Measurements from ENCODE around the gene FAM117B.

- TF ChIP-seq CTCF (conservative IDR thresholded peaks at IDR 0.05 in 1 of 2, IDR thresholded peaks at IDR 0.05 in 1 of 2; ENCODE audit: extremely low read depth in 1 of 2, insufficient read depth in 1 of 2, low read depth in 1 of 2, low read length in 2 of 2) (no peak), EZH2 (IDR thresholded peaks at IDR 0.05; ENCODE audit: borderline replicate concordance, low read length) (no peak)
Measured at GRCh38 chr2:202689898-202690297, 55.1 kb downstream of the FAM117B start.
